Body of pancreas (tissue), 4 donors: ENCODE results near the gene XIST.

Experiments
- CTCF ChIP-seq, 7 experiments: fragments of 450-650 bp in 4 of 7; fragments of 200-600 bp in 3 of 7; sonication (generic) in 3 of 7; IDR thresholded peaks; one replicate each; pipeline ENCODE4 v1.5.1; 2016 to 2019; ENCODE audit warnings: antibody characterized with exemption in 7 of 7
- POLR2A ChIP-seq, 3 donors: fragments of 450-650 bp; IDR thresholded peaks; one replicate each; pipeline ENCODE4 v1.6.1; 2016; ENCODE audit warnings: antibody characterized with exemption in 3 of 3, mild to moderate bottlenecking in 2 of 3

GRCh38 chrX:73834219-73834618 is 18.3 kb downstream of the XIST start:
- no peak for TF ChIP-seq CTCF (IDR thresholded peaks at IDR 0.05)
- no peak for TF ChIP-seq POLR2A (IDR thresholded peaks at IDR 0.05)
